Glomerular visceral epithelial cell (primary cell): ENCODE measurements around the gene ZNF217.
"Not testable (repeated sequence)": the region's sequence is repeated elsewhere in the genome, so short reads cannot be mapped to it uniquely, and the experiment has no call there.

Source experiments
- DNase-seq: peaks from one replicate; pipeline ENCODE4 v3.0.0-alpha.2; 2016; ENCODE audit errors: extremely low spot score

ZNF217 gene

GRCh38 chr20:53593466-53594007 lies at the start of gene ZNF217:
TSS of gene ZNF217 (minus strand) at chr20:53593839. CDS start at chr20:53582826, 11,013 bp downstream.
- peak; percentile 85 for DNase-seq

- DNase-seq: peak; percentile 82
These were observed 49.6 kb upstream of the ZNF217 start for GRCh38 chr20:53643031-53643832.

GRCh38 chr20:53642196-53643030 lies 48.8 kb upstream of the ZNF217 start:
- DNase-seq: peak; percentile 67

GRCh38 chr20:53639647-53640440 lies 46.2 kb upstream of the ZNF217 start:
- no peak for DNase-seq

- no peak for DNase-seq
These were observed 45.5 kb upstream of the ZNF217 start for GRCh38 chr20:53639128-53639527.

- DNase-seq: not testable (repeated sequence)
These were observed 43.7 kb upstream of the ZNF217 start for GRCh38 chr20:53637310-53637709.

- no peak for DNase-seq
These were observed 43.0 kb upstream of the ZNF217 start for GRCh38 chr20:53636540-53637097.

GRCh38 chr20:53635221-53635620 lies 41.6 kb upstream of the ZNF217 start:
- no peak for DNase-seq

GRCh38 chr20:53631909-53632662 lies 38.4 kb upstream of the ZNF217 start:
- no peak for DNase-seq

- DNase-seq: no peak
These were observed 35.8 kb upstream of the ZNF217 start for GRCh38 chr20:53629436-53629835.

- DNase-seq: not testable (repeated sequence)
These were observed 35.1 kb upstream of the ZNF217 start for GRCh38 chr20:53628758-53629157.

GRCh38 chr20:53628076-53628475 lies 34.4 kb upstream of the ZNF217 start:
- no peak for DNase-seq

- not testable (repeated sequence) for DNase-seq
These were observed 33.4 kb upstream of the ZNF217 start for GRCh38 chr20:53627001-53627400.

GRCh38 chr20:53626584-53626983 lies 32.9 kb upstream of the ZNF217 start:
- DNase-seq: no peak

GRCh38 chr20:53625311-53626129 lies 31.9 kb upstream of the ZNF217 start:
- no peak for DNase-seq

GRCh38 chr20:53624927-53625250 lies 31.2 kb upstream of the ZNF217 start:
- not testable (repeated sequence) for DNase-seq

- DNase-seq: peak; percentile 82
These were observed 30.0 kb upstream of the ZNF217 start for GRCh38 chr20:53623454-53624211.

GRCh38 chr20:53623134-53623453 lies 29.5 kb upstream of the ZNF217 start:
- DNase-seq: no peak
